Loucy (cell line): Measurements from ENCODE around the gene LYRM4.

Source experiments
- H2AFZ ChIP-seq: fragments of 200-600 bp; sonication (generic); 2 replicates; pipeline ENCODE4 v1.6.0; 2016; ENCODE audit warnings: antibody characterized with exemption, mild to moderate bottlenecking, low read length, moderate library complexity
- H3F3A ChIP-seq: fragments of 200-600 bp; 2 replicates; pipeline ENCODE4 v1.6.0; 2016; ENCODE audit warnings: antibody characterized with exemption, low read depth, mild to moderate bottlenecking
- H3K27me3 ChIP-seq: fragments of 200-600 bp; sonication (generic); 2 replicates; pipeline ENCODE4 v1.6.1; 2014; ENCODE audit warnings: low read length, mild to moderate bottlenecking; ENCODE audit not compliant: insufficient read depth, poor library complexity, severe bottlenecking
- H3K36me3 ChIP-seq: fragments of 200-600 bp; sonication (generic); 2 replicates; pipeline ENCODE4 v1.6.1; 2016; ENCODE audit warnings: low read length; ENCODE audit not compliant: insufficient read depth
- H3K4me1 ChIP-seq: fragments of 200-600 bp; sonication (generic); 2 replicates; pipeline ENCODE4 v1.5.1; 2014; ENCODE audit warnings: low read length, mild to moderate bottlenecking; ENCODE audit not compliant: insufficient read depth, poor library complexity, severe bottlenecking
- H3K4me2 ChIP-seq: fragments of 200-600 bp; sonication (generic); 2 replicates; pipeline ENCODE4 v1.6.0; 2014; ENCODE audit warnings: antibody characterized with exemption, low read length, low read depth, mild to moderate bottlenecking; ENCODE audit not compliant: poor library complexity, severe bottlenecking
- H3K4me3 ChIP-seq: fragments of 200-600 bp; sonication (generic); 2 replicates; pipeline ENCODE4 v1.5.1; 2014; ENCODE audit warnings: low read length, mild to moderate bottlenecking, mixed read lengths; ENCODE audit not compliant: poor library complexity, severe bottlenecking
- H3K79me2 ChIP-seq: fragments of 200-600 bp; sonication (generic); 2 replicates; pipeline ENCODE4 v1.6.1; 2014; ENCODE audit warnings: low read length; ENCODE audit not compliant: insufficient read depth
- H3K9ac ChIP-seq: fragments of 200-600 bp; sonication (generic); 2 replicates; pipeline ENCODE4 v1.6.0; 2014; ENCODE audit warnings: mild to moderate bottlenecking, low read depth, low read length, moderate library complexity; ENCODE audit not compliant: poor library complexity, severe bottlenecking
- H3K9me2 ChIP-seq: fragments of 200-600 bp; sonication (generic); replicated peaks from 2 replicates; pipeline ENCODE4 v1.6.1; 2016; ENCODE audit warnings: low read depth, low read length, mixed read lengths
- H3K9me3 ChIP-seq: fragments of 200-600 bp; sonication (generic); 2 replicates; pipeline ENCODE4 v1.6.1; 2014; ENCODE audit warnings: mild to moderate bottlenecking, antibody characterized with exemption, low read length, low read depth; ENCODE audit not compliant: insufficient read depth
- H4K20me1 ChIP-seq: fragments of 200-600 bp; sonication (generic); 2 replicates; pipeline ENCODE4 v1.6.0; 2014; ENCODE audit warnings: antibody characterized with exemption, low read length, mild to moderate bottlenecking; ENCODE audit not compliant: insufficient read depth, poor library complexity, severe bottlenecking
- EZH2phosphoT487 ChIP-seq: fragments of 200-600 bp; IDR thresholded peaks from 2 replicates; pipeline ENCODE4 v1.6.1; 2018; ENCODE audit warnings: antibody characterized with exemption, mild to moderate bottlenecking, moderate library complexity, borderline replicate concordance
- TF ChIP-seq, protein P1 (sequence below): fragments of 200-600 bp; sonication (generic); conservative IDR thresholded peaks from 2 replicates; pipeline ENCODE4 v1.5.1; 2014; ENCODE audit warnings: mild to moderate bottlenecking, antibody characterized with exemption, low read length

The LYRM4 gene

DNA sequence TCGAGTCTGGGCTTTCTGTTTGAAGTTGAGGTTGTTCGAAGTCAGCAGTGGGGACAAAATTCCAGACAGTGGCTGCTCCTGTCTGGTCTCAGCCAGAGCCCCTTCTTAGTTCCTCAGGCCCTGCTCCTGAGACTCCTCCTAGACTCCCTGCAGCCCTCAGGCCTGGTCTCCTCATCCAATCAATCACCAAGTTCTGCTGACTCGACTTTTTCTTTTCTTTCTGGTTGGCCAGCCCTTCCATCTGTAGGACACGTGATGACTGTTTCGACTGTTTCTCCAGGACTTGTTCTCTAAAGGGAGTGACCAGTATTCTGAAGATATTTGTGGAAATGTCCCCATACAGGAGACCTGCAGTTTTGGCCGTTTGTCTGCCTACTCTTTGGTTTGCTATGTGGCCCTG, 156.1 kb downstream of the LYRM4 start:
- H3K36me3 ChIP-seq: no peaks in the 10 kb centered on the region
- H3K79me2 ChIP-seq: no peaks in the 10 kb centered on the region
- H2AFZ ChIP-seq: no peak overlapping the region
- no peaks in the 10 kb centered on the region for H3K9me3 ChIP-seq
- peaks cover 11% of the 10 kb centered on the region for H3K4me1 ChIP-seq
- H3K4me3 ChIP-seq: no peak overlapping the region
- no peaks in the 10 kb centered on the region for H3K9me2 ChIP-seq
- no peak overlapping the region for H3K4me2 ChIP-seq
- H4K20me1 ChIP-seq: no peaks in the 10 kb centered on the region
- no peaks in the 10 kb centered on the region for H3F3A ChIP-seq
- H3K9ac ChIP-seq: no peak overlapping the region
- no peaks in the 10 kb centered on the region for H3K27me3 ChIP-seq
- TF ChIP-seq, protein P1, sequence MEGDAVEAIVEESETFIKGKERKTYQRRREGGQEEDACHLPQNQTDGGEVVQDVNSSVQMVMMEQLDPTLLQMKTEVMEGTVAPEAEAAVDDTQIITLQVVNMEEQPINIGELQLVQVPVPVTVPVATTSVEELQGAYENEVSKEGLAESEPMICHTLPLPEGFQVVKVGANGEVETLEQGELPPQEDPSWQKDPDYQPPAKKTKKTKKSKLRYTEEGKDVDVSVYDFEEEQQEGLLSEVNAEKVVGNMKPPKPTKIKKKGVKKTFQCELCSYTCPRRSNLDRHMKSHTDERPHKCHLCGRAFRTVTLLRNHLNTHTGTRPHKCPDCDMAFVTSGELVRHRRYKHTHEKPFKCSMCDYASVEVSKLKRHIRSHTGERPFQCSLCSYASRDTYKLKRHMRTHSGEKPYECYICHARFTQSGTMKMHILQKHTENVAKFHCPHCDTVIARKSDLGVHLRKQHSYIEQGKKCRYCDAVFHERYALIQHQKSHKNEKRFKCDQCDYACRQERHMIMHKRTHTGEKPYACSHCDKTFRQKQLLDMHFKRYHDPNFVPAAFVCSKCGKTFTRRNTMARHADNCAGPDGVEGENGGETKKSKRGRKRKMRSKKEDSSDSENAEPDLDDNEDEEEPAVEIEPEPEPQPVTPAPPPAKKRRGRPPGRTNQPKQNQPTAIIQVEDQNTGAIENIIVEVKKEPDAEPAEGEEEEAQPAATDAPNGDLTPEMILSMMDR: no peak
- no peak for TF ChIP-seq EZH2phosphoT487

DNA sequence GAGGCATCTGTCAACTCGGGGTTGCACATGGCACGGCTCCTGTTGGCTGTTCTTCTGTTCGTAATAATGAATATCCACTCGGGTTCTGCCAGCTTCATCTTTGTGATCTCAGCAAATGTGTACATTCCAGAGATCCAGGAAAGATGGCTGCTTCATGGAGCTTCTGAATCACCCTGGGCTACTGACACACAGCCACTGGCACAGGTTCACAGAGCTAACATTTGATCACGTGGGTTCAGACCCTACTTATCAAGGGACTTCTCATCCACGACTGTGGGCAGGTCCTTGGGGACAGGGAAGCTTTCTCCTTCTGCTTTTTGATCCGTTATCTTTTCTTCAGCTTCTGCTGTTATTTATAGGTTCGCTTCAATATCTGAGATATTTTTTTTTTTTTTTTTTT, 157.5 kb downstream of the LYRM4 start:
- H3F3A ChIP-seq: no peaks in the 10 kb centered on the region
- no peaks in the 10 kb centered on the region for H4K20me1 ChIP-seq
- no peaks in the 10 kb centered on the region for H3K79me2 ChIP-seq
- peaks cover 11% of the 10 kb centered on the region for H3K4me1 ChIP-seq
- no peaks in the 10 kb centered on the region for H3K9me2 ChIP-seq
- H3K27me3 ChIP-seq: no peaks in the 10 kb centered on the region
- no peak overlapping the region for H3K4me3 ChIP-seq
- no peak overlapping the region for H3K4me2 ChIP-seq
- no peaks in the 10 kb centered on the region for H3K9me3 ChIP-seq
- no peak overlapping the region for H2AFZ ChIP-seq
- H3K9ac ChIP-seq: no peak overlapping the region
- TF ChIP-seq EZH2phosphoT487: no peak
- TF ChIP-seq, protein P1: no peak
- H3K36me3 ChIP-seq: no peaks in the 10 kb centered on the region

DNA sequence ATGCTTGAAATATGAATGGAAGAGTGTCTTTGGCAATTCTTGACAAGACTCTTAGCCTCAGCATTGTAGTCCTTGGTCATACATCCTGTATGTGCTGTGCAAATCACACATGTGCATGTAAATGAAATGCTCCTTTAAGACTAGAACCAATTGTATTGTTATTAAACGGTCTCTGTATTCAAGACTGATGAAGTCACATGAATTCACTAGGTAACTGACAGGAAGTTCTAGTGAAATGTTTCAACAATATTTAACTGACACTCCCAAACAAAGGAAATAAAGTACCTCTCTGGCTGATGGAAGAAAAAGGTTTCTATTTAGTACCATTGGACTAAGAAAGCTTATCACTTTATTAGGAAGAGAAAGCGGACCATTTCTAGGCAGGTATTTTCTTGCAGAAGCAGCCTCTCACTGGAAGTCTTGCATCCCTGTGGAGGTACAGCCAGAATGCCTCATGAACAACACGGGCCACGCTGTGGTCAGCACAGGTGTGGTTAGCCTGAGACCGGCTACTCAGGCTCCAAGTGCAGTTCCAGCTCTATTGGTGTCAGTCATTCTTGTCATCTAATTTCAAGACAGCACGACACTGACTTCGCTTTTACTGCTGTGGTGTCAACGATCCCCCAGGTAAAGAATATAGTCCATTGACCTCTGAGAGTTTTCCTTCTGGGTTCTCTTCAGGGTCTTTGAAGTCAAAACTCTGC, 158.3 kb downstream of the LYRM4 start:
- Histone ChIP-seq H3K9me2 (no peaks in the 10 kb centered on the region), H3K27me3 (no peaks in the 10 kb centered on the region), H3K9me3 (no peaks in the 10 kb centered on the region), H3K79me2 (no peaks in the 10 kb centered on the region), H3K4me1 (peaks cover 11% of the 10 kb centered on the region), H3K4me2 (peak overlapping the region; percentile 34), H3K36me3 (no peaks in the 10 kb centered on the region), H3K4me3 (no peak overlapping the region), H3F3A (no peaks in the 10 kb centered on the region), H2AFZ (peak overlapping the region; percentile 36), H4K20me1 (no peaks in the 10 kb centered on the region), H3K9ac (no peak overlapping the region)
- TF ChIP-seq EZH2phosphoT487: no peak
- TF ChIP-seq, protein P1: no peak
